ENCODE measurements around the gene PKNOX2.

The PKNOX2 gene

DNA sequence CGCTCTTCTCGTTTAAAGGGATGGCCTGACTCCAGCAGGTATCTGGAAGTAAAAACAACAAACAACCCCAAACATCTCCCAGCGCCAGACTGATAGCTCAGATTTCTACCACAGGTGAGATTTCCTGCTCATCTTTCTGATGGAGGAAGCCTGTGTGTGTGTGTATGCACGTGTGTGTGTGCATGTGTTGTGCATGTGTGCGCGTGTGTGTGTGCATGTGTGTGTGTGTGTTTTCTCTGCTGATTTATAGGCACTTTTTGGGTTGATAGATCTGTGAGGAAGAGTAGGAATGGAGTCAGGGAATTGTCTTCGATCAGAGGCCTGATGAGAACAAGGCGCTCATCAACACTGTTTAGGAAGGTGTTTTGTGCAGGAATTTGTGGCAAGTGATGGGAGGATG, 103.0 kb downstream of the PKNOX2 start:
- no peak for DNase-seq

DNA sequence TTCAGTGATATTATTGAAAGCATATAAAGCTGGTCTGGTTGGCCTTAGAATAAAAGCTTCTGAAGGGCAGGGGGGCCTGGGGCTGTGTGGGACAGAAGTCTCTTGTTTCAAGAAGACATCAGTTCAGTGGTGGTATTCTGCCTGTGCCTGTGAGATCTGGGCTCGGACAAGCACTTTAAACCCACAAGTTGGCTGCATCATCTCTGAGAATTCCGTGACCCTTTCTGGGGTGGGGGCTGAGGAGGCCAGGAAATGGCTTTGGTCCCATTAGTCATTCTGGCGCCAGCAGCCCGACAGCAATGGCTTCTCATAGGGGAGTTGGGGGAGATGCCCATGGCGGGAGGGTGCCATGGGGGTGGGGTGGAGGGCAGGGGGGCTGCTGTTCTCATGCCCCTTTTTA, 104.1 kb downstream of the PKNOX2 start:
- DNase-seq = no peak

DNA sequence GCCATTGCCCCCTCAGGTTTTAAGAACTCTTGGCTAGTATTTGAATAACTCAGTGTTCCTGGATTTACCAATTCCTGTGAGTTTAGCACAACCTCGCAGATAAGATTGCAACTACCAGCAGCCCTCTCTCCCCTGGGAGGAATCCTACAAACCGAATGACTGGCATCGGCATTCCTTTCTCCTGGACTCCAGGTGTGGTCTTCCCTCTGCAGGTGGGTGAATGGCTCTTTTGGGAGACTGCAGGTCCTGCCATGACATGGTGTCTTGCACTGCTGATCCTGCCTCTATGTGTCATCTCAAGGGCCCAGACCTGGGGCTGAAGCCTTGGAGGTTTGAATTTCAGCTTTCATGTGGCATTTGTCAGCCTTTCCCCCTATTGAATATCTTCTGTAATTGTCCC, 105.6 kb downstream of the PKNOX2 start:
- DNase-seq = no peak

DNA sequence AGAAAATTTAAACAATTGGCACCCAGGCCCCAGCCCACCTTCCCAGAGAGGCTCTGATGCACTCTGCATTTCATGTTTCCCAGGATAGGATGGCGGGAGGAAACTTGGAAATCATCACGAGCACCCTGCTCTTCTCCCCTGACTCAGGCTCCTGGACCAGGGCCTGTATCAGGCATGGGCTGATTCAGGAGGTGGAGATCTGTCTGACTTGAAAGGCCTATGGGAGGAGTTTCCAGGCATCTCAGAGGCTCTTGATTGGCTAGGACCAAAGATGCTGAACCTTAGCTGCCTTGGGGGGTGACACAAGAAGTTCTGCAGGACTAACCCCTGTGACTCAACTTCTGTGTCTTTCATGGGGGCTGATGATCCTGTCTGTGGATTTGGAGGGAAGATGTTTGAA, 106.2 kb downstream of the PKNOX2 start:
- peak; percentile 10 for DNase-seq

DNA sequence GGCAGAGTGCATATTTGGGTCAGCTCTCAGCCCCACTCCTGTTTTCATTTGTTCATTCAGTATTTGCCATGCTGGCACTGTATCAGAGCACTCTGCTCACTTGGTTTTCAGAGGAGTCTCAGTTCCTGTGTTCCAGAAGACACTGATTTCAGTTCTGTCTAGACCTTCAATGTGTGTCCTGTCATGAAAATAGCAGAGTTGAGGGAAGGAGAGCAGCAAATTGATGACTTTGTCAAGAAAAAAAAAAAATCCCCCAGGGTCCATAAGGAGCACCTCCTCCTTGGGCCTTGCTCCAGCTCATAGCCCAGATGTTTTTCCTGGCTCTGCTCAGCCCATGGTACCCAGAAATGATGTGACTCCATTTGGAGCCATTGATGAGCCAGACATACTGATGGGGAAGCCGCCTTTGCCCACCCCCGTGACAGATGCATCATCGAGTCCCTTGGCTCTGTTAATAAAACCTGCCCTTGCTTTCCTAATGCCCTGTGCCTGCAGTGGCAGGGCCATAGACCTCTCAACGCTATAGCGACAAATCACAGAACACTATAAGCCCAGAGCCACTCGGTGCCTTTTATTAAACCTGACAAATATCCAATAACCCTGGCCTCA, 107.0 kb downstream of the PKNOX2 start:
- no peak for DNase-seq

DNA sequence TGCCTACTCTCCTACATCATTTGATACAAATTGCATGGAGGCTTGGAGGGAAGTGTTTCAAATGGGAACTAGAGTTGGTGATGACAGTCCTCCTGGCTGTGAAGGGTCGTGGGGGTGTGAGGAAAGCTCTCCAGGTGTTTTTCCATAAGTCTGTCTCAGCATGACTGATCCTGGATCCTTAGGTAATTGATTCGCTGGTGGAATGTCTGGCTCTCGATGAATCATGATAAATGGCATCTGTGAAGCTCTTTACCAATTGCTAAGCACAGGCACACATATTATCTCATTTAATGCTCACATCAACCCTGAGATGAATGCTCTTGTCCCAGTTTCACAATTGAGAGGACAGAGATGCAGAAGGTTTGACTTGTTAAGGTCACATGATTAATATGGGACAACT, 107.5 kb downstream of the PKNOX2 start:
- DNase-seq = peak; percentile 12

DNA sequence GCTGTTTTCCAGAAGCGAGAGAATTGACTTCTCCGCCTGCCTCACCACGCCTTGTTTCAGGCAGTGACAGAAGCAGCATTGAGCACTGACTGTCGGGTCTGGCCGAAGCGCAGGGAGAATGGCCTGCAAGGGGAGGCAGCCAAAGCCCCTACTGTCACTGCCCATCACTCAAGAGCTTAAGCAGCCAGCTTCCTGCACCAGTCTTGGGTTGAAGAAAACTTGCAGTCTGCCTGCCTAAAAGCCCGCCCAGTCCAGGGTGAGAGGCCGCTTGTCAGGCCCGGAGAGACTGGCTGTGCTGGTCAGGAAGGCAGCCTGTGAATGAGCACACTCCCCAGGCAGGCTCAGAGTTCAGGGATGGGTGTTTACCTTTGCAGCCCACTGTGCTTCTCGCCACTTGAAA, 108.3 kb downstream of the PKNOX2 start:
- no peak for DNase-seq

DNA sequence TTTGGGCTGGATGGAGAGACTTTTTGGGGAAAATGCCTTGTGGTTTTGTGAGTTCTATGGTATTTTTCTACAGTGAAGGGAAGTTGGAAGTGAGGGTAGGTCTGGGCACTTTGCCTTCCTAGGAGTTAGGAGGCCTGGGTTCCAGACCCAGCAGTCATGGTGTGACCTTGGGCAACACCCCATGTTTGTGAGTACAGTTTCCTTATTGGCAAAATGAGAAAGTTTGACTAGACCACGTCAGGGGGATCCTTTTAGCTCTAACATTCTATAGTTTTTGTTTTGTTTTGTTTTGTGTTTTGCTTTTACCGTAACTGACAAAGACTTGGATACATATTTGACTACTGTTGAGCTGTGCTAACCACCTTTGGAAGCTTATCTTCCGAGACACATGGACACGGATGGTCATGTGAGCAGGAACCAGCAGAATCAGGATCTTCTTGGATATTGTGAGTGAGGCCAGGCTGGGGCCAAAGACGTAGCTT, 109.0 kb downstream of the PKNOX2 start:
- no peak for DNase-seq

DNA sequence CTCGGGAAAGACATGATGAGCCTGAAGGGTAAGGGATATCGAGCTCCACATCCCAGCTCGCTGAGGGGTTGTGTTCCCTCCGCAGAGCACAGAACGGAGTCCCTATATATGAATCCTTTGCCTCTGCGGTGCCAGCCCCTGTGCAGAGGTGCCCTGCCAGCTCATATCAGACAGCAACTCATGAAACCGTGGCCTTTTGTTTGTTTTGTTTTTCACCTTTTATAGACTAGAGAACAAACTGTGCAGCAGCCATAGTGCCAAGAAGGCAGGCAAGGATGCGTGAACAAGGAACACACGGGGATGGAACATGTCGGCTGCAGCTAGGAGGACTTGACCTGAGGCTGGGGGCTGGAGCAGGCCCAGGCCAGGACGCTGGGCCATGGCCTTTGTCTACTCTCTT, 109.8 kb downstream of the PKNOX2 start:
- DNase-seq = no peak

DNA sequence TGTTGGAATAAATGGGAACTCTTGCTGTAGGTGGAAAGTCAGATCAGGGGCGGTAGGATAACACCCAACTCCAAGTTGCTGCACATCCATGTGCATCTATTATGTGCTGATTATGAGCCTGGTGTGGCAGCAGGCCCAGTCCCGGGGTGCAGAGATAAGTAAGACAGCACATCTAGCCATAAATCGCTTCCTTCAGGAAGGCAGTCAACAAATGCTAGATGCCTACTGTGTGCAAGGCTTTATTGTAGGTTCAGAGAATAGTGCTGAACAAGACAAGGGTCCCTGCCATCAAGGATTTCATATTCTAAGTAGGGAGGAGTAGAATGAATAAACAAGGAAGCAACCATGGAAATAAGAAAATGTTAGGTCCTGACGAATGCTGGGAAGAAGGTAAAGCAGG, 110.2 kb downstream of the PKNOX2 start:
- no peak for DNase-seq

DNA sequence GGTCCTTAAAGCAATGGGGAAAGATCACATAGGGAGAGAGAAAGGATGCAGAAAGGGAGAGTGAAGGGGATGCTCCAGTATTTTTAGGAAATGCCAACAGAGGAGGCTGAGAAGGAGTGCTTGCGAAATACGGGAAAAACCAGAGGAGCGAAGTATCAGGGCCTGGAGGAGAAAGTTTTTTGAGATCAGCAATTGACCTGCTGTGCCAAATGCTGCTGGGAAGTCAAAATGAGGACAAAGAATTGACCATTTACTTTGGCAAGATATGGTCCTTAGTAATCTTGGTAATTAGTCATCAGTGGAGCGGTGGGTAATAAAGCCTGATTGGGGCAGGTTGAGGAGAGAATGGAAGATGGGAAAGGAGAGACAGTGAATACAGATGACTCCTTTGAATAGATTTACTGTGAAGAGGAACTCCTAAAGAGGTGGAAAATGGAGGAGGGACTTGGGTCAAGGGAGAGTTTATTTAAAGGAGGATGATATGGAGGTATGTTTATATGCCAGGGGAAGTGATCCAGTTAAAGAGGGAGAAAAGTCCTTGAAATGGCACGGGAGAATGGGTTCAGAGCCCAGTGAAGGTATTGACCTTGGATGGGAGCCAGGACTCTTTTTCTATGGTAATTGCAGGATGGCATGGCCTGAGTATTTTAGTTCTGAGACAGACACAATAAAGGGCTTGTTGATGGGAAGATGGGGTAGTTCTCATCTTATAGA, 111.5 kb downstream of the PKNOX2 start:
- DNase-seq = peak; percentile 13

DNA sequence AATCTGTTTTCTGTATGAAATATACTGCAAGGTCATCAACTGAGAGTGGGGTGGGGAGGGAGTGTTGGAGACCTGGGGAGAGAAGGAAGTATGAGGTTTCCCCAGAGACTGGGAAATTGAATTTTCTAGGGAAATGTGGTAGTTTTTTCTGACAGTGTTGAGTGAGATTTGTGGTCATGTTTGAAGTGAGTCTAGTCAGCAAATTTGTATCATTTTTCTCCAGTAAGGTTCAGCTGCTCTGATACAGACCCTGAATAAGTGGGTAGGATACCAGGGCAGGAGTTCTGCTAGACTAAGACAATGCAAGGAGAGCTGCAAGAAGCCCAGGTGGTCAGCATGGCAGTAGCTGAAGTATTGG, 112.0 kb downstream of the PKNOX2 start:
- DNase-seq = no peak

DNA sequence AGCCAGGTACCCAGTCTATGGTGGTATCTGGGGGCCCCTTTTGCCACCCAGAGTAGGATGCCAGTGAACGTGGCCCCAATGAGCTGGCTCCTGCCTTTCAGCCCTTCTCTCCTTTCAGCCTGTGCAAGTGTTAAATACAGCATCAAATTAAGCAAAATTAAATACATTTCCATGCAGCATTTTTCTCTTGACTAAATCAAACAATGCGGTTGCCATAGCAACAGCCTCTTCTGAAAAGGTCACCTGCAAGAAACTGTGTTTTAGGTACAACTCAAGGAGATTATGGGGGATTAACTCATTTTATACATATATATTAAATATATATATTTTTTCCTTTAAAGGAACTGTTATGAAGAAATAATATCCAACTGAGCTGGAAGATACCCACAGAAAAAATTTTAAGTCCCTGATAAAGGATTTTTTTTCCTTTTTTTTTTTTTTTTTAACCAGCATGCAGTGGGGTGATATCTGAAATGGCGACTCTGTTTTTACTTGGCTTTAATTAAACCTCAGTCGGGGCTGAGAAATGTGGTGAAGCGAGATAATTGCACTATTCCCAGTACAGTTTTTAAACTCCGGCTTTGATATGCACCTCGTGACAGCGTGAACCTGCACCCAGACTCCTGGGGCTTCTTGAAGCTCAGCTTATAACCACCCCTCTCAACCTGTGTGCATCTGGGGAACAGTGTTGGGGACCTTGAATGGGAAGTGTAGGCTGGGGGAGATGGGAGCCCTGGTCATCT, 115.3 kb downstream of the PKNOX2 start:
- DNase-seq = no peak

DNA sequence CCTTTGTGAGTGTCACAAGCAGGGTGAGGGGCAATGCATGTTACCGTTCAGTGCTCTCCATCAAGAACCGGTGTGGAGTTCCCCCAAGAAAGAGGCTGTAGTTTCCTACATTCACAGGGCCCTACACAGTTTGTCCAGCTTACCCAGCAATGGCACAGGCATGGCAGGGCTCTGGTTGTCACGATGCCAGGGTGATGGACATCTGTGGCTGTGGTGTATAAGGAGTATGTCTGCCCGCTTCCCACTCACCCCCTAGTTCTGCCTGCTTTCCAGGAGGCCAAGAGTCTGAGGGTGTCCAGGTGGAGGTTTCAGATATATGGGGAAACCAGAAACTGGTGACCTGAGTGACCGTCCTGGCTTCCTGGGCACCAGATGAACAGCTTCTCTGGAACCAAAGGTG, 116.1 kb downstream of the PKNOX2 start:
- DNase-seq = no peak

DNA sequence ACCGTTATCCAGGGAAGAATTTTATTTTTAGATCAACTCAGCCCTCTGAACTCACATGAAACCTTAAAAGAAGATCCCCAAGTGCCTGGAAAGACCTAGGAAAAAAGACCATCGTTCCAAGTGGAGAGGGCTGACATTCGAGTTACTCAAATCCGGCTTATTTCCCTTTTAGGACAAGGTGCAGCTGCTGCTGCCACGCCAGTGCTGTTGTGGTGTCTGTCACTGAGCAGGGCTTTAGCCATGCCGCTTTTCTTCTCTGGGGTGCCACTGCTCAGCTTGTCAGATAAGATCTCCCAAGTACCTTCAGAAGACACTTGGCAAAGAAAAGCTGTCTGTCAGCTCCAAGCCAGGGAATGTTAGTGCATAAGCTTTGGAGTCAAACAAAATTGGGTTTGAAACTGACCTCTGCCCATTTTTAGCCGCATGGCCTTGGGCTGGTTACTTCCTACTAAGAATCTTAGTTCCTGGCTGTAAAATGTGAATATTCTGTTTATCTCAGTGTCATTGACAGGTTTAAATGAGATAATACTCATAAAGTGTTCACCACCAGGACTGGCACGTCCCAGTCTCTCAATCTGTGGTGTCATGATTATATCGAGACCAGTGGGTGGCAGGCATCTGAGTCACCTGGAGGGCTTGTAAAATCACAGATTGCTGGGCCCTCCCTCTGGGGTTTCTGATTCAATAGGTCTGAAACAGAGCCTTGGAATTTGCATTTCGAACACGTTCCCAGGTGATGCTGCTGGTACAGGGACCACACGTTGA, 117.5 kb downstream of the PKNOX2 start:
- no peak for DNase-seq

DNA sequence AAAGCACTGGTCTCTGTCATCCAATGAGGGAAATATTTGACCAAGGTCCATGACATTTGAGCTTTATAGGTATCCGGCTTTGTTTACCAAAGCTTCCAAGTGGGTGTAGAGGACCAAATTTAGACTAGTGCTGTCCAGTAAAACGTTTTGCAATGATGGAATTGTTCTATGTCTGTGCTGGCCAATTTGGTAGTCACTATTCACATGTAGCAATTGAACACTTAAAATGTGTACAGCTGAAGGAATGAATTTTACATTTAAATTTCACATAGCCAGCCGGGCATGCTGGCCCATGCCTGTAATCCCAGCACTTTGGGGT, 118.0 kb downstream of the PKNOX2 start:
- DNase-seq = no peak

DNA sequence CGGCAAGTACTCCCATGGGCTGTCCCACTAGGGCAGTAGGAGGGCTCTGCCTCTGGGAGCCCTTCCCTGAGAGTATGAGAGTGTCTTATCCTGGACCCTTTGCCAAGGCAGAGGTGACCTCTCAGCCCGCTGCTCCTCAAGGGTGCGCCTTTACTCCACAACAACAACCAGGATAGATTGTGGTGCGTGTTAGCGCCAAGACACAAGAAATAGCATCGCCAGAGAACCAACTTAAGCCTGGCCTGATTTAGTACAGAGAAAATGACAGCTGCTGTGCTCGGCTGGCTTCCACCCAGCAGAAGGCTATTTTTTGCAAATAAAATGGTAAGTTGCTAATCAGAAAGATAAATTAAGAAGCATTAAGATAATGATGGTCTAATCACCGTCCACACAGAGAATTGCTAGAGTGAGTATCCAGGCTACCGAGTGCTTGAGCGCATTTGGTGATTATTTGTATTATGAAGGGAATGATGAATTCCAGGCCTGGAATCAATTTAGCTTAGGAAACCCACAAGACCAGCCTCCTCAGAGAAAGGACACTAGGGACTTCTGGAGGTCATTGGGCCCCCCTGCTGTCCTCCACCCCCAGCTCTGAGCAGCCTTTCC, 119.8 kb downstream of the PKNOX2 start:
- no peak for DNase-seq

DNA sequence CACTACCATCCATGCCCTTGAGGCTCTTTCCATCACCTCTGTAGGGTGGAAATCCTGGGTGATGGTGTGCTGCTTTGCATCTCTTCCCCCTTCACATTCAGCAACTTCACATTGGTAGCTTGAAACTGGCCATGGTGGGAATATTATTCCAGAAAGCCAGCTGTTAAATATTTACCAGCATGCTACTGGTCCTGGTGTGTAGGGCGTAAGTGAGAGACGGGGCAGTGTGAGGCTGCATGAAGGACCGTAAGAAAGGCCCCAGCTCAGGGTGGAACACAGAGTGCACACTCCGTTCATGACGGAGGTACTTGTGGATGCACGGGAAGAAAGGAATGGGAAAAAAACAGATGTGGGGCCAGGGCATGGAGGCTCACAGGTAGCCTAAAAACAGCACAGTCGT, 121.3 kb downstream of the PKNOX2 start:
- DNase-seq = no peak

DNA sequence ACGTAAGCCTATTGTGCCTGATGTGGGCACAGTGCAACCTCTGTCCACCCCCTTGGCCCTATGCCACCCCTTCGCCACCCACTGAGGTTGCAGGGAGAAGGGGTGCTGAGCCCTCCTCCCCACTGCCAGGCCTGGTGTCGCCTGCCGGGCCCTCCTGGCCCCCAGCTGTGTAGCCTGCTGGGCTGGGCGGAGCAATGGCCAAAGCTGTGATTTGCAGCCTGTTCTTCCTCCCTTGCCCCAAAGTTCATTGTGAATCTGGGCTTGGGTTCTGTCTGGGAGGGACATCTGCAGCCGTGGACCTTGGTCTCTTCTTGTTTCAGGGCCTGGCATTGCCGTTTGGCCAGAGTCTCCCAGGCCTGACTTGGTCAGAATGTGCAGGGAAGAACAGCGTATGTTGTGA, 121.9 kb downstream of the PKNOX2 start:
- no peak for DNase-seq

DNA sequence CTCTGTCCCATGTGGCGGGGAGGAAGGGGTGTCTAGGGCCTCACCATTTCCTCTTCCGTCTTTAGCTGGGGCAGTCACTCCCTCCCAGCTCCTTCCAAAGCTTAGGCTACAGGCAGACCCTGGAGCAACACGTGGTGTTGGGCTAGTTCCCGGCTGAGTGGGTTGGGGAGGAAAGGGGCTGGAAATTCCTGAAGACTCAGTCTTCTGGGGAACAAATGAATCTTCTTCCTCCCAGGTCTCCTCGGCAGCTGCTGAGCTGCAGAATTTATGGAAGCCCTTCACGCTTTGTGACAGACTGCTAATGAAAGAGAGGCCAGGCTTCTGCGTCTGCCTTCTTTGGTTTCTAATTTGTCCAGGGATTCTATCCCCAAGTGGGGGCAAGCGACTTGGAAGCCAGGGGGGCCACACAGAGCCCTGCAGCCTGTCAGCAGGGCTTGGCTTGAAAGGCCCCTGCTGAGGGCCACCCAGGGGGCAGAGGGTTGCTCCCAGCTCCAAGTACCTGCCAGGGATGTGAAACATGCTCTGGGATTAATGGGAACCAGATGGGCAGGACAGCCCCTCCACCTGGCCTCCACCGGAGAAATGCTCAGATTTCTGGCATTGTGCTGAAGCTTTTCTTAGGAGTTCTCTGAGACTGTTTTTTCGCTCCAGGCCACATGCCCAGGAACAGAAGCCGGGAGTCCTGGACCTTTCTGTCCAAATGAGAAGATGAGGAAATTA, 123.1 kb downstream of the PKNOX2 start:
- DNase-seq = no peak

DNA sequence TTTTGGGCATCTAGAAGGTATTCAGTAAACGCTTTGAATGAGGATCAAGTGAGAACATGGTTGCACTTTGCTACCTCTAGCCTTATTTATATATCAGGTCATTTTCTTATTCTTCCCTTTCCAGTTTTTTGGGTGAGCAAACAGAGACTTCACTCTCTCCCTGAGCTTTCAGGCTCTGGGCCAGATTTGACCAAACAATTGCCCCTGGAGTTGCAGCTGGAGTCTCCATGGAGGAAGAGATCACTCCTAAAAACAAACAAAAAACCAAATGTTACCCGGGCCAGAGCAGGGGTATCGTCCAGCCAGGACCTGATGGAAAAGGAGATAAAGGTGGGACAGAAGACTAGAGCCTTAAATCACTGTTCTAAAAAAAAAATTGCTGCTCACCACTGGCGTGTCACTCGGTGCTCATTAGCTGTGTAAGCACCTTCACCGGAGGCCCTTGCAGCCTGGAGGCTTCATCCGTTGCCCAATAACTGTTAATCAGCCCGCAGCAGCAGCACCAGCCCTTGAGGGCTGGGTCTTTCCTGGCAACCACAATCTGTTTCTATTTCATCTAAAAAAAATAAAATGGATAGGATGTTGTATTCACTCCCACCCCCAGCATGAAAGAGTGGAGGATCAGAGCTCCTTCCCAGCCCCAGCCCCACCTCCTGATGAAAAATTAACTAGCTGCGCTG, 125.0 kb downstream of the PKNOX2 start:
- DNase-seq = no peak

DNA sequence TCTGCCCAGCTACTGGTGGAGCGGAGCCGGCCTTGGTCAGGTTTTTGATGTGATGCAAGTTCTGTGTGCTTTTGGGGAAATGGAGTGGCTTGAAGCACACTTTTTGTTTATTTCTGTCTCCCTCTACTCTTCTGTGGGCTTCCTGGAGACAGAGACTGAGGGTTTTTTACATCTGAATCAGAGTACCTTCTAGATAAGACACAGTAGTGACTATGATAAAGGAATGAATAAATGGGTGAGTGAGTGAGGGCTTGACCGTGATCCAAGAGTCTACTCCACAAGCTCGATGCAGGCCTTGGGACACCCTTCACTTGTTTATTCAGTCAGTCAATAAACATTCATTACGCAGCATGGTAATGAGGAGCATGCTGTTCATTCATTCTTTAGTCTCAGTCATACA, 125.7 kb downstream of the PKNOX2 start:
- DNase-seq = no peak

Measured in EL (cell line).